HepG2 (cell line): ENCODE measurements around the gene DCAF7. TPM values are rescaled to one million over a fixed set of nuclear protein-coding genes. Genes with fewer than 3 reads are reported as not detected.
A peak's percentile ranks its signal among the peaks of the same experiment; 100 is the strongest.

Experiments used
- ATAC-seq: fragments of 200-7000 bp; cut with Tn5 transposase; 3 replicates; pipeline ENCODE4 v1.9.1; 2020; ENCODE audit warnings: mild to moderate bottlenecking, moderate library complexity
- BruUV-seq: library from RNA; stranded (reverse); fragments of 400-500 nt; replicated peaks from 2 replicates; lab custom pipeline; 2021; lab: Mats Ljungman, UMichigan
- CTCF ChIA-PET: fragments of 300-600 bp; formaldehyde crosslinking; extraction: SDS; loops from one replicate; lab custom pipeline; 2021; ENCODE audit warnings: low total read pairs, inconsistent platforms, low intra/inter-chr PET ratio; lab: Yijun Ruan, JAX
- POLR2A ChIA-PET: fragments of 350-600 bp; sonication (Branson Sonifier 250); formaldehyde crosslinking; loops from one replicate; lab custom pipeline; 2020; ENCODE audit warnings: antibody characterized with exemption, inconsistent platforms; lab: Yijun Ruan, JAX
- DNase-seq: peaks from one replicate; pipeline ENCODE4 v3.0.0-alpha.2; 2015; ENCODE audit warnings: low spot score
- FAIRE-seq: peaks from 3 replicates; lab custom pipeline; 2011; peaks lifted over from hg19 to GRCh38; lab: Jason Lieb, UNC
- H2AFZ ChIP-seq: one replicate; pipeline ENCODE4 v1.6.1; 2011; ENCODE audit warnings: low read length, inconsistent platforms
- H3K27ac ChIP-seq: fragments of 300-600 bp; 3 replicates; pipeline ENCODE4 v1.8.0; 2011; ENCODE audit warnings: mixed run types, mild to moderate bottlenecking, mixed read lengths, low read length, inconsistent platforms; ENCODE audit not compliant: insufficient read depth; ENCODE audit errors: extremely low read length
- H3K27me3 ChIP-seq, 2 experiments: fragments of 200-600 bp in 1 of 2; 2 replicates in 1 of 2; 3 replicates in 1 of 2; pipeline versions ENCODE4 v1.6.0 to v1.8.0; 2011; ENCODE audit warnings: low read length in 2 of 2, mild to moderate bottlenecking in 2 of 2, moderate library complexity in 2 of 2, inconsistent platforms in 1 of 2; ENCODE audit not compliant: insufficient read depth in 2 of 2, control insufficient read depth in 1 of 2
- H3K36me3 ChIP-seq, 2 experiments: fragments of 200-600 bp in 1 of 2; replicated peaks in 1 of 2; 2 replicates in 1 of 2; 3 replicates in 1 of 2; pipeline versions ENCODE4 v1.5.1 to v1.8.0; 2011; ENCODE audit warnings: low read length in 2 of 2, inconsistent platforms in 1 of 2; ENCODE audit not compliant: insufficient read depth in 2 of 2, control insufficient read depth in 1 of 2
- H3K4me1 ChIP-seq: 2 replicates; pipeline ENCODE4 v1.5.1; 2012; ENCODE audit warnings: low read length, inconsistent platforms; ENCODE audit not compliant: insufficient read depth
- H3K4me2 ChIP-seq: 2 replicates; pipeline ENCODE4 v1.6.0; 2011; ENCODE audit warnings: low read depth, low read length, inconsistent platforms
- H3K4me3 ChIP-seq, 3 experiments: fragments of 200-600 bp in 1 of 3; sonication (generic), shearing (Covaris generic) in 1 of 3; replicated peaks in 1 of 3; 2 replicates each; pipeline ENCODE4 v1.5.1; 2011 to 2016; ENCODE audit warnings: low read length in 3 of 3, inconsistent platforms in 2 of 3, low read depth in 2 of 3, mild to moderate bottlenecking in 2 of 3, control low read depth in 1 of 3, mixed read lengths in 1 of 3; ENCODE audit not compliant: insufficient read depth in 1 of 3
- H3K79me2 ChIP-seq: one replicate; pipeline ENCODE4 v1.6.1; 2011; ENCODE audit warnings: low read length, inconsistent platforms; ENCODE audit not compliant: insufficient read depth
- H3K9ac ChIP-seq: 2 replicates; pipeline ENCODE4 v1.6.0; 2011; ENCODE audit warnings: mild to moderate bottlenecking, low read depth, low read length, inconsistent platforms; ENCODE audit not compliant: insufficient read depth
- H3K9me3 ChIP-seq: 2 replicates; pipeline ENCODE4 v1.5.1; 2012; ENCODE audit warnings: mild to moderate bottlenecking, low read length
- H4K20me1 ChIP-seq: 2 replicates; pipeline ENCODE4 v1.6.0; 2011; ENCODE audit warnings: inconsistent platforms, mild to moderate bottlenecking, low read length, moderate library complexity; ENCODE audit not compliant: insufficient read depth
- ARNT2 ChIP-seq: sonication (generic); formaldehyde crosslinking; IDR thresholded peaks from 2 replicates; pipeline ENCODE4 v1.8.0; 2022; ENCODE audit warnings: mild to moderate bottlenecking, low read depth, missing genetic modification reagents, moderate library complexity
- DR1 ChIP-seq: sonication (generic); formaldehyde crosslinking; IDR thresholded peaks from 2 replicates; pipeline ENCODE4 v1.8.0; 2021; ENCODE audit warnings: mild to moderate bottlenecking, missing genetic modification reagents, inconsistent platforms
- GABPB1 ChIP-seq: IDR thresholded peaks from 2 replicates; pipeline ENCODE4 v1.6.1; 2016; ENCODE audit warnings: mild to moderate bottlenecking, missing genetic modification reagents, moderate library complexity, missing compliant biosample characterization
- MYC ChIP-seq: sonication (generic); formaldehyde crosslinking; IDR thresholded peaks from 2 replicates; pipeline ENCODE4 v1.9.0; 2021; ENCODE audit warnings: missing genetic modification reagents, borderline replicate concordance
- NR2F2 ChIP-seq: IDR thresholded peaks from 2 replicates; pipeline ENCODE4 v1.6.1; 2012; ENCODE audit warnings: low read depth, inconsistent platforms, borderline replicate concordance
- PATZ1 ChIP-seq: sonication (generic); formaldehyde crosslinking; IDR thresholded peaks from 2 replicates; pipeline ENCODE4 v1.4.0; 2020; ENCODE audit warnings: missing genetic modification reagents
- RAD21 ChIP-seq: fragments of 450-650 bp; formaldehyde crosslinking; IDR thresholded peaks from 2 replicates; pipeline ENCODE4 v1.5.0; 2020; ENCODE audit warnings: mild to moderate bottlenecking
- SKI ChIP-seq: fragments of 450-650 bp; IDR thresholded peaks from one replicate; pipeline ENCODE4 v1.6.1; 2018; ENCODE audit warnings: mild to moderate bottlenecking; ENCODE audit not compliant: partially characterized antibody
- ZNF546 ChIP-seq: sonication (generic); formaldehyde crosslinking; conservative IDR thresholded peaks from 2 replicates; pipeline ENCODE4 v1.8.1; 2023; ENCODE audit warnings: mild to moderate bottlenecking, missing genetic modification reagents
- ZNF687 ChIP-seq: sonication (generic); formaldehyde crosslinking; IDR thresholded peaks from 2 replicates; pipeline ENCODE4 v1.5.1; 2020; ENCODE audit warnings: mild to moderate bottlenecking, missing genetic modification reagents, moderate library complexity
- WGBS: methylation state at CpG from one replicate; pipeline ENCODE4 v1.1.6; 2017; ENCODE audit warnings: low lambda C conversion rate; 5-methylcytosine and 5-hydroxymethylcytosine counted together
- in situ Hi-C: cut with HindIII; loops from 2 replicates; pipeline ENCODE4 v1.10.0; 2017; ENCODE audit warnings: low pct_unique_long_range_greater_than_20kb; ENCODE audit not compliant: extremely low pct_ligation_motif_present
- intact Hi-C: fragments of 100-400 bp; cut with micrococcal nuclease; formaldehyde crosslinking; loops from one replicate; pipeline ENCODE4 v1.10.0; 2022; ENCODE audit not compliant: unreplicated experiment
- polyA plus RNA-seq, 8 experiments: library from polyadenylated mRNA; depleted of rRNA in 3 of 8; stranded (reverse) in 7 of 8; unstranded in 1 of 8; fragments of >200 nt; fragmentation: Illumina TruSeq in 4 of 8; extraction: Trizol in 4 of 8; gene quantifications; 2 replicates each; pipeline versions ENCODE4 v1.2.1 to v1.2.3, GENCODE V29; 2011 to 2016; ENCODE audit warnings: low read depth in 4 of 8, missing spikeins in 1 of 8, mixed read lengths in 1 of 8; ENCODE audit not compliant: insufficient read depth in 1 of 8
- total RNA-seq, 5 experiments: library from RNA; depleted of rRNA; stranded (reverse); fragments of >200 nt; fragmentation: Illumina TruSeq; extraction: Trizol; gene quantifications; 2 replicates each; pipeline ENCODE4 v1.2.3, GENCODE V29; 2016; ENCODE audit warnings: low read depth in 1 of 5
- TF ChIP-seq, protein P1 (sequence below): sonication (generic); formaldehyde crosslinking; IDR thresholded peaks from 2 replicates; pipeline ENCODE4 v1.4.0; 2020; ENCODE audit warnings: mild to moderate bottlenecking, missing genetic modification reagents

Gene DCAF7
- total and polyA plus RNA-seq, 2 of the 13 experiments (the other 11 are each of a cell fraction or from before 2014, with no cell fraction given) = 55.2 to 73.4 TPM

- Histone ChIP-seq H2AFZ (no peak overlapping the region), H3K9ac (no peak overlapping the region), H3K36me3 (no peaks in the 10 kb centered on the region), H3K79me2 (no peaks in the 10 kb centered on the region), H3K27ac (no peak overlapping the region), H3K4me2 (peak overlapping the region; percentile 26; the same call in 1 of the 2 replicates), H4K20me1 (no peaks in the 10 kb centered on the region), H3K4me3 (peak overlapping the region in 1 of 3 experiments; percentile 29; a peak in 1 of 6 replicates), H3K4me1 (peaks cover 32% of the 10 kb centered on the region), H3K9me3 (no peaks in the 10 kb centered on the region), H3K27me3 (peaks cover 21 to 70% of the 10 kb centered on the region in 2 experiments)
- in situ Hi-C loops = no loop called here
- peak; percentile 43 for ATAC-seq
- DNase-seq = no peak
- WGBS = 36% methylated on average over 36 of the region's 62 CpGs
- no TSS peak for BruUV-seq
- POLR2A ChIA-PET = no interaction called here
- FAIRE-seq = no peak
- intact Hi-C loops = no loop called here
- CTCF ChIA-PET = no interaction called here
- peak; percentile 22; the same call in 1 of the 2 replicates for TF ChIP-seq ZNF687
- no peak for TF ChIP-seq RAD21 (CRISPR knock-in tag)
- TF ChIP-seq, protein P1, sequence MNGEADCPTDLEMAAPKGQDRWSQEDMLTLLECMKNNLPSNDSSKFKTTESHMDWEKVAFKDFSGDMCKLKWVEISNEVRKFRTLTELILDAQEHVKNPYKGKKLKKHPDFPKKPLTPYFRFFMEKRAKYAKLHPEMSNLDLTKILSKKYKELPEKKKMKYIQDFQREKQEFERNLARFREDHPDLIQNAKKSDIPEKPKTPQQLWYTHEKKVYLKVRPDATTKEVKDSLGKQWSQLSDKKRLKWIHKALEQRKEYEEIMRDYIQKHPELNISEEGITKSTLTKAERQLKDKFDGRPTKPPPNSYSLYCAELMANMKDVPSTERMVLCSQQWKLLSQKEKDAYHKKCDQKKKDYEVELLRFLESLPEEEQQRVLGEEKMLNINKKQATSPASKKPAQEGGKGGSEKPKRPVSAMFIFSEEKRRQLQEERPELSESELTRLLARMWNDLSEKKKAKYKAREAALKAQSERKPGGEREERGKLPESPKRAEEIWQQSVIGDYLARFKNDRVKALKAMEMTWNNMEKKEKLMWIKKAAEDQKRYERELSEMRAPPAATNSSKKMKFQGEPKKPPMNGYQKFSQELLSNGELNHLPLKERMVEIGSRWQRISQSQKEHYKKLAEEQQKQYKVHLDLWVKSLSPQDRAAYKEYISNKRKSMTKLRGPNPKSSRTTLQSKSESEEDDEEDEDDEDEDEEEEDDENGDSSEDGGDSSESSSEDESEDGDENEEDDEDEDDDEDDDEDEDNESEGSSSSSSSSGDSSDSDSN (CRISPR knock-in tag) = 0 out of 2 replicates have a peak, but pooled peaks have one; percentile 9
- TF ChIP-seq SKI = no peak
- TF ChIP-seq DR1 (CRISPR knock-in tag) = peak; percentile 35; the same call in 1 of the 2 replicates
- TF ChIP-seq PATZ1 (CRISPR knock-in tag) = 0 out of 2 replicates have a peak, but pooled peaks have one; percentile 13
- no peak for TF ChIP-seq ZNF546
- TF ChIP-seq ARNT2 (CRISPR knock-in tag) = 0 out of 2 replicates have a peak, but pooled peaks have one; percentile 47
- TF ChIP-seq MYC = 0 out of 2 replicates have a peak, but pooled peaks have one; percentile 28
- TF ChIP-seq GABPB1 (CRISPR knock-in tag) = peak; percentile 7; the same call in 1 of the 2 replicates
- no peak for TF ChIP-seq NR2F2
Measured at GRCh38 chr17:63537991-63538692, 12.1 kb upstream of the DCAF7 start.
